ENCODE measurements around the gene KLC1. TPM values are rescaled to one million over a fixed set of nuclear protein-coding genes. Genes with fewer than 3 reads are reported as not detected.
A peak's percentile ranks its signal among the peaks of the same experiment; 100 is the strongest.

Gene KLC1
- total and polyA plus RNA-seq, 2 of the 13 experiments (the other 11 are each of a cell fraction or from before 2014, with no cell fraction given) = 53.2 to 63.5 TPM

GRCh38 chr14:103715052-103716000 lies 86.3 kb downstream of the KLC1 start, which contains the start of the genes XRCC3 and ZFYVE21 (continued):
- TF ChIP-seq ZFP90 (CRISPR knock-in tag; IDR thresholded peaks at IDR 0.05; ENCODE audit: borderline replicate concordance) = no peak; the same call in 1 of the 2 replicates
- peak; percentile 80 for TF ChIP-seq ZMYM4 (CRISPR knock-in tag; IDR thresholded peaks at IDR 0.05)
- TF ChIP-seq ZNF276 (CRISPR knock-in tag; IDR thresholded peaks at IDR 0.05; ENCODE audit: low read depth) = no peak; the same call in 1 of the 2 replicates
- TF ChIP-seq ZNF772 (CRISPR knock-in tag; IDR thresholded peaks at IDR 0.05) = peak; percentile 39; the same call in 1 of the 2 replicates
- no peak for TF ChIP-seq ZNF343 (CRISPR knock-in tag; IDR thresholded peaks at IDR 0.05)
- no peak for TF ChIP-seq FOXM1 (CRISPR knock-in tag; IDR thresholded peaks at IDR 0.05)
- no peak for TF ChIP-seq ZNF564 (CRISPR knock-in tag; IDR thresholded peaks at IDR 0.05)
- TF ChIP-seq HIVEP1 (CRISPR knock-in tag; IDR thresholded peaks at IDR 0.05) = no peak
- TF ChIP-seq ZNF501 (CRISPR knock-in tag; IDR thresholded peaks at IDR 0.05) = peak; percentile 5; the same call in 1 of the 2 replicates
- 0 out of 2 replicates have a peak, but pooled peaks have one; percentile 38 for TF ChIP-seq ZNF446 (CRISPR knock-in tag; IDR thresholded peaks at IDR 0.05)
- no peak for TF ChIP-seq KDM5A (IDR thresholded peaks at IDR 0.05; ENCODE audit: borderline replicate concordance, low read length)
- TF ChIP-seq ZNF766 (CRISPR knock-in tag; IDR thresholded peaks at IDR 0.05; ENCODE audit: borderline replicate concordance) = peak; percentile 60; the same call in 1 of the 2 replicates
- TF ChIP-seq ZNF839 (CRISPR knock-in tag; IDR thresholded peaks at IDR 0.05; ENCODE audit: borderline replicate concordance) = no peak
- TF ChIP-seq, protein P1, sequence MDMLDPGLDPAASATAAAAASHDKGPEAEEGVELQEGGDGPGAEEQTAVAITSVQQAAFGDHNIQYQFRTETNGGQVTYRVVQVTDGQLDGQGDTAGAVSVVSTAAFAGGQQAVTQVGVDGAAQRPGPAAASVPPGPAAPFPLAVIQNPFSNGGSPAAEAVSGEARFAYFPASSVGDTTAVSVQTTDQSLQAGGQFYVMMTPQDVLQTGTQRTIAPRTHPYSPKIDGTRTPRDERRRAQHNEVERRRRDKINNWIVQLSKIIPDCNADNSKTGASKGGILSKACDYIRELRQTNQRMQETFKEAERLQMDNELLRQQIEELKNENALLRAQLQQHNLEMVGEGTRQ (IDR thresholded peaks at IDR 0.05; ENCODE audit: low read depth, low read length) = peak; percentile 68
- TF ChIP-seq, protein P1 (CRISPR knock-in tag; IDR thresholded peaks at IDR 0.05; ENCODE audit: borderline replicate concordance) = peak; percentile 62; the same call in 1 of the 2 replicates
- peak; percentile 91 for TF ChIP-seq ZNF546 (CRISPR knock-in tag; conservative IDR thresholded peaks at IDR 0.05)
- TF ChIP-seq ZNF589 (CRISPR knock-in tag; conservative IDR thresholded peaks at IDR 0.05) = peak; percentile 16; the same call in 1 of the 2 replicates
- TF ChIP-seq, protein P2, sequence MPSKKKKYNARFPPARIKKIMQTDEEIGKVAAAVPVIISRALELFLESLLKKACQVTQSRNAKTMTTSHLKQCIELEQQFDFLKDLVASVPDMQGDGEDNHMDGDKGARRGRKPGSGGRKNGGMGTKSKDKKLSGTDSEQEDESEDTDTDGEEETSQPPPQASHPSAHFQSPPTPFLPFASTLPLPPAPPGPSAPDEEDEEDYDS (CRISPR knock-in tag; IDR thresholded peaks at IDR 0.05) = peak; percentile 82
- peak in 1 of 2 experiments; percentile 50; a peak in 1 of 4 replicates for TF ChIP-seq NR2F1 (CRISPR knock-in tag; IDR thresholded peaks at IDR 0.05)
- peak; percentile 85 for TF ChIP-seq ZFY (CRISPR knock-in tag; IDR thresholded peaks at IDR 0.05)
- 0 out of 2 replicates have a peak, but pooled peaks have one; percentile 80 for TF ChIP-seq PCBP1 (IDR thresholded peaks at IDR 0.05; ENCODE audit: borderline replicate concordance, low read depth, low read length)
- TF ChIP-seq SRY (CRISPR knock-in tag; IDR thresholded peaks at IDR 0.05) = no peak; the same call in 1 of the 2 replicates
- peak; percentile 27; the same call in 1 of the 2 replicates for TF ChIP-seq SMAD3 (CRISPR knock-in tag; IDR thresholded peaks at IDR 0.05)
- TF ChIP-seq, protein P3, sequence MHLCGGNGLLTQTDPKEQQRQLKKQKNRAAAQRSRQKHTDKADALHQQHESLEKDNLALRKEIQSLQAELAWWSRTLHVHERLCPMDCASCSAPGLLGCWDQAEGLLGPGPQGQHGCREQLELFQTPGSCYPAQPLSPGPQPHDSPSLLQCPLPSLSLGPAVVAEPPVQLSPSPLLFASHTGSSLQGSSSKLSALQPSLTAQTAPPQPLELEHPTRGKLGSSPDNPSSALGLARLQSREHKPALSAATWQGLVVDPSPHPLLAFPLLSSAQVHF (CRISPR knock-in tag; IDR thresholded peaks at IDR 0.05) = 0 out of 2 replicates have a peak, but pooled peaks have one; percentile 9

All from HepG2 (cell line).